Measurements from ENCODE around the gene FAM210A. TPM values are rescaled to one million over a fixed set of nuclear protein-coding genes. Genes with fewer than 3 reads are reported as not detected.

The FAM210A gene
- total RNA-seq, 1 experiment from 2014 or later = 26.2 TPM

DNA sequence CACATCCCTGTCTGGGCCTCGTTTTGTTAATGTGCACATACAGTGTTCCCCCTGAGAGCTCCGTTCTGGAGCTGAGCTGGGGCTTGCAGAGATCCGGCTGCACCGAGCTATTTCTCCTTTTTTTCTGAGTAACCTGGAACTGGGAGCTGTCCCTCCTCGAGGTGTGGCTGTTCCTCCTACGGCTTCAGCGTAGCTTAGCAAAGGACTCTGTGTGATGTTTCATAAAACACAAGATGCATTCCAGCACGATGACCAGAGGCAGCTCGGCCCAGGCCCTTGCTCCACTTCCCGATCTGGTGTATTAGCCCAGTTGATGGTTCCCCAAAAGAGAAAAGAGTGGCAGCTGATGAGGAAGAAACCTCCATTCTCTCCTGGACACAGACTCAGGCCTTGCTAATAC lies 103.0 kb downstream of the FAM210A start:
- Histone ChIP-seq H3K4me2 (ENCODE audit: low read length) (no peak overlapping the region), H3K79me2 (ENCODE audit: insufficient read depth, low read length) (no peaks in the 10 kb centered on the region), H3K27me3 (ENCODE audit: insufficient read depth, low read length) (no peaks in the 10 kb centered on the region), H3K9me3 (ENCODE audit: control insufficient read depth in 1 of 2, insufficient read depth in 1 of 2, low read depth in 1 of 2, low read length in 2 of 2) (no peaks in the 10 kb centered on the region), H3K9me2 (ENCODE audit: insufficient read depth) (no peaks in the 10 kb centered on the region), H2AFZ (ENCODE audit: low read depth, low read length, poor library complexity, severe bottlenecking) (no peak overlapping the region), H4K20me1 (ENCODE audit: insufficient read depth) (no peaks in the 10 kb centered on the region), H3K27ac (ENCODE audit: low read depth, low read length) (no peak overlapping the region), H3K36me3 (ENCODE audit: control insufficient read depth in 1 of 2, insufficient read depth in 2 of 2, low read length in 2 of 2) (no peaks in the 10 kb centered on the region), H3K9ac (ENCODE audit: low read length) (no peak overlapping the region), H3K4me1 (ENCODE audit: control insufficient read depth in 1 of 2, insufficient read depth in 2 of 2, low read length in 2 of 2) (no peaks in the 10 kb centered on the region), H3K4me3 (replicated peaks in 1 of 2; ENCODE audit: low read depth in 1 of 2, low read length in 2 of 2) (no peak overlapping the region)
- ChIA-PET CTCF (interaction anchor here (0.6 kb wide), 1 partner anchor 483 kb away, joined by 3 read pairs; no protein-coding TSS in a partner anchor), POLR2A (no interaction called here), RAD21 (ENCODE audit: low non-redundant PET in 1 of 2, low total read pairs in 2 of 2, uncharacterized antibody in 2 of 2, unreplicated experiment in 2 of 2) (no interaction called here)
- TF ChIP-seq EZH2 (IDR thresholded peaks at IDR 0.05) = no peak
- TF ChIP-seq, protein P1, sequence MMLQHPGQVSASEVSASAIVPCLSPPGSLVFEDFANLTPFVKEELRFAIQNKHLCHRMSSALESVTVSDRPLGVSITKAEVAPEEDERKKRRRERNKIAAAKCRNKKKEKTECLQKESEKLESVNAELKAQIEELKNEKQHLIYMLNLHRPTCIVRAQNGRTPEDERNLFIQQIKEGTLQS (IDR thresholded peaks at IDR 0.05) = no peak
- TF ChIP-seq CBX3 (IDR thresholded peaks at IDR 0.05; ENCODE audit: low read depth) = no peak
- no peak for ATAC-seq
- BruUV-seq (replicated peaks) = no TSS peak
- no peak for DNase-seq (ENCODE audit: low read depth, low spot score)
- intact Hi-C loops (cut with micrococcal nuclease) = no loop called here

DNA sequence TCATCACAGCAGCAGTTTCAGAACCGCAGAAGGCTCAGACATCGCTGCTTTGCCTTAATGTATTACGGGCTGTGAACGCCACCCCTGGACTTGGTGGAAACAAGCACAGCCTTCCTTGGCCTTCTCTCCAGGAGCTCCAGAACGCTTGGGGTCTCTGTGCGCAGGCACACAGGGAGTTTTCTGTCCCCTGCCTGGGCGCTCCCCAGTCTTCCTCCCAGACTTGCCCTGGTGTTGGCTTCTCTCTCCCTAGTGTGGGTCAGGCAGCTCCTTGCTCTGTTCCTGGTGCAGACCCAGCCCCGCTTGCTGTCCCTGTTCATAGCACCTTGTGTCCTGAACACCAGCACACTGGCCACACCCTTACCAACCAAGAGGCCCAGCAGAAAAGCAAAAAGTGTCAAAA lies 103.6 kb downstream of the FAM210A start:
- intact Hi-C loops (cut with micrococcal nuclease) = no loop called here
- TF ChIP-seq JUND (IDR thresholded peaks at IDR 0.05) (no peak), POLR2A (IDR thresholded peaks at IDR 0.05; ENCODE audit: borderline replicate concordance, extremely low read depth, insufficient read depth, insufficient read length) (no peak), EZH2phosphoT487 (IDR thresholded peaks at IDR 0.05; ENCODE audit: borderline replicate concordance) (no peak), CBX3 (IDR thresholded peaks at IDR 0.05; ENCODE audit: low read depth) (no peak), EGR1 (IDR thresholded peaks at IDR 0.05; ENCODE audit: low read depth) (no peak), YY1 (IDR thresholded peaks at IDR 0.05; ENCODE audit: extremely low read depth, insufficient replicate concordance, low read depth, low read length) (no peak), FOSL1 (IDR thresholded peaks at IDR 0.05; ENCODE audit: low read depth) (no peak), SRF (IDR thresholded peaks at IDR 0.05; ENCODE audit: low read depth) (no peak), SIN3A (IDR thresholded peaks at IDR 0.05; ENCODE audit: low read depth) (no peak), SP1 (IDR thresholded peaks at IDR 0.05; ENCODE audit: low read depth) (no peak)
- TF ChIP-seq, protein P1 (IDR thresholded peaks at IDR 0.05) = no peak
- TF ChIP-seq, protein P2, sequence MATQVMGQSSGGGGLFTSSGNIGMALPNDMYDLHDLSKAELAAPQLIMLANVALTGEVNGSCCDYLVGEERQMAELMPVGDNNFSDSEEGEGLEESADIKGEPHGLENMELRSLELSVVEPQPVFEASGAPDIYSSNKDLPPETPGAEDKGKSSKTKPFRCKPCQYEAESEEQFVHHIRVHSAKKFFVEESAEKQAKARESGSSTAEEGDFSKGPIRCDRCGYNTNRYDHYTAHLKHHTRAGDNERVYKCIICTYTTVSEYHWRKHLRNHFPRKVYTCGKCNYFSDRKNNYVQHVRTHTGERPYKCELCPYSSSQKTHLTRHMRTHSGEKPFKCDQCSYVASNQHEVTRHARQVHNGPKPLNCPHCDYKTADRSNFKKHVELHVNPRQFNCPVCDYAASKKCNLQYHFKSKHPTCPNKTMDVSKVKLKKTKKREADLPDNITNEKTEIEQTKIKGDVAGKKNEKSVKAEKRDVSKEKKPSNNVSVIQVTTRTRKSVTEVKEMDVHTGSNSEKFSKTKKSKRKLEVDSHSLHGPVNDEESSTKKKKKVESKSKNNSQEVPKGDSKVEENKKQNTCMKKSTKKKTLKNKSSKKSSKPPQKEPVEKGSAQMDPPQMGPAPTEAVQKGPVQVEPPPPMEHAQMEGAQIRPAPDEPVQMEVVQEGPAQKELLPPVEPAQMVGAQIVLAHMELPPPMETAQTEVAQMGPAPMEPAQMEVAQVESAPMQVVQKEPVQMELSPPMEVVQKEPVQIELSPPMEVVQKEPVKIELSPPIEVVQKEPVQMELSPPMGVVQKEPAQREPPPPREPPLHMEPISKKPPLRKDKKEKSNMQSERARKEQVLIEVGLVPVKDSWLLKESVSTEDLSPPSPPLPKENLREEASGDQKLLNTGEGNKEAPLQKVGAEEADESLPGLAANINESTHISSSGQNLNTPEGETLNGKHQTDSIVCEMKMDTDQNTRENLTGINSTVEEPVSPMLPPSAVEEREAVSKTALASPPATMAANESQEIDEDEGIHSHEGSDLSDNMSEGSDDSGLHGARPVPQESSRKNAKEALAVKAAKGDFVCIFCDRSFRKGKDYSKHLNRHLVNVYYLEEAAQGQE (IDR thresholded peaks at IDR 0.05; ENCODE audit: low read depth) = no peak
- TF ChIP-seq, protein P3, sequence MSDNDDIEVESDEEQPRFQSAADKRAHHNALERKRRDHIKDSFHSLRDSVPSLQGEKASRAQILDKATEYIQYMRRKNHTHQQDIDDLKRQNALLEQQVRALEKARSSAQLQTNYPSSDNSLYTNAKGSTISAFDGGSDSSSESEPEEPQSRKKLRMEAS (IDR thresholded peaks at IDR 0.05) = no peak
- TF ChIP-seq, protein P4, sequence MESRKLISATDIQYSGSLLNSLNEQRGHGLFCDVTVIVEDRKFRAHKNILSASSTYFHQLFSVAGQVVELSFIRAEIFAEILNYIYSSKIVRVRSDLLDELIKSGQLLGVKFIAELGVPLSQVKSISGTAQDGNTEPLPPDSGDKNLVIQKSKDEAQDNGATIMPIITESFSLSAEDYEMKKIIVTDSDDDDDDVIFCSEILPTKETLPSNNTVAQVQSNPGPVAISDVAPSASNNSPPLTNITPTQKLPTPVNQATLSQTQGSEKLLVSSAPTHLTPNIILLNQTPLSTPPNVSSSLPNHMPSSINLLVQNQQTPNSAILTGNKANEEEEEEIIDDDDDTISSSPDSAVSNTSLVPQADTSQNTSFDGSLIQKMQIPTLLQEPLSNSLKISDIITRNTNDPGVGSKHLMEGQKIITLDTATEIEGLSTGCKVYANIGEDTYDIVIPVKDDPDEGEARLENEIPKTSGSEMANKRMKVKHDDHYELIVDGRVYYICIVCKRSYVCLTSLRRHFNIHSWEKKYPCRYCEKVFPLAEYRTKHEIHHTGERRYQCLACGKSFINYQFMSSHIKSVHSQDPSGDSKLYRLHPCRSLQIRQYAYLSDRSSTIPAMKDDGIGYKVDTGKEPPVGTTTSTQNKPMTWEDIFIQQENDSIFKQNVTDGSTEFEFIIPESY (IDR thresholded peaks at IDR 0.05; ENCODE audit: extremely low read depth, insufficient replicate concordance, low read length) = no peak

More for the DNA sequence above, 103.6 kb downstream of the FAM210A start:
- no peak for DNase-seq (ENCODE audit: low read depth, low spot score)
- no peak for ATAC-seq
- H3K79me2 ChIP-seq (ENCODE audit: insufficient read depth, low read length) = no peaks in the 10 kb centered on the region
- H3K9me2 ChIP-seq (ENCODE audit: insufficient read depth) = no peaks in the 10 kb centered on the region
- H2AFZ ChIP-seq (ENCODE audit: low read depth, low read length, poor library complexity, severe bottlenecking) = no peak overlapping the region
- no peak overlapping the region for H3K4me3 ChIP-seq (replicated peaks in 1 of 2; ENCODE audit: low read depth in 1 of 2, low read length in 2 of 2)
- H3K27ac ChIP-seq (ENCODE audit: low read depth, low read length) = no peak overlapping the region
- CTCF ChIA-PET = interaction anchor here (0.6 kb wide), 1 partner anchor 482 kb away, joined by 3 read pairs; no protein-coding TSS in a partner anchor
- RAD21 ChIA-PET (ENCODE audit: low non-redundant PET in 1 of 2, low total read pairs in 2 of 2, uncharacterized antibody in 2 of 2, unreplicated experiment in 2 of 2) = no interaction called here
- H3K9me3 ChIP-seq (ENCODE audit: control insufficient read depth in 1 of 2, insufficient read depth in 1 of 2, low read depth in 1 of 2, low read length in 2 of 2) = no peaks in the 10 kb centered on the region
- H4K20me1 ChIP-seq (ENCODE audit: insufficient read depth) = no peaks in the 10 kb centered on the region
- H3K4me1 ChIP-seq (ENCODE audit: control insufficient read depth in 1 of 2, insufficient read depth in 2 of 2, low read length in 2 of 2) = no peaks in the 10 kb centered on the region
- H3K9ac ChIP-seq (ENCODE audit: low read length) = no peak overlapping the region
- H3K27me3 ChIP-seq (ENCODE audit: insufficient read depth, low read length) = no peaks in the 10 kb centered on the region; the same call in 1 of the 2 replicates
- POLR2A ChIA-PET = no interaction called here
- no peaks in the 10 kb centered on the region for H3K36me3 ChIP-seq (ENCODE audit: control insufficient read depth in 1 of 2, insufficient read depth in 2 of 2, low read length in 2 of 2)
- BruUV-seq (replicated peaks) = no TSS peak
- no peak overlapping the region for H3K4me2 ChIP-seq (ENCODE audit: low read length)

Measured in HCT116 (cell line).